ENCODE results near the gene PTS.

PTS gene

GRCh38 chr11:112281726-112282125, 55.5 kb downstream of the PTS start:
- no peak overlapping the region for H3K9ac ChIP-seq (ENCODE audit: low read length)
- H3K27ac ChIP-seq (ENCODE audit: low read depth, low read length) = no peak overlapping the region
- H3K9me3 ChIP-seq (ENCODE audit: low read length) = no peaks in the 10 kb centered on the region
- H3K27me3 ChIP-seq (ENCODE audit: control insufficient read depth in 1 of 2, insufficient read depth in 2 of 2, low read length in 2 of 2) = no peaks in the 10 kb centered on the region
- H3K4me3 ChIP-seq (ENCODE audit: low read depth in 1 of 2, low read length in 2 of 2) = no peak overlapping the region
- H3K4me1 ChIP-seq (ENCODE audit: insufficient read depth, low read length) = peaks cover 3% of the 10 kb centered on the region
- no peaks in the 10 kb centered on the region for H3K36me3 ChIP-seq (ENCODE audit: insufficient read depth, low read length)
